NCI-H524 treated with DMSO at 0.1 percent for 48 hours (cell line): ENCODE data around the gene SPOUT1.

Source experiments
- DNase-seq: peaks from one replicate; lab custom pipeline; 2025; lab: John Stamatoyannopoulos, UW

The SPOUT1 gene

GRCh38 chr9:128836509-128837145, 7.0 kb upstream of the SPOUT1 start:
- DNase-seq, result no peak

- DNase-seq, result no peak
Observed at GRCh38 chr9:128835246-128836210, 5.9 kb upstream of the SPOUT1 start.

- no peak for DNase-seq
Observed at GRCh38 chr9:128833696-128834095, 4.1 kb upstream of the SPOUT1 start.

GRCh38 chr9:128828719-128829452, 708 bp downstream of the SPOUT1 start:
- no peak for DNase-seq

- DNase-seq, result no peak
Observed at GRCh38 chr9:128828267-128828666, 1.3 kb downstream of the SPOUT1 start.

- no peak for DNase-seq
Observed at GRCh38 chr9:128825923-128826700, 3.5 kb downstream of the SPOUT1 start.

- DNase-seq, result no peak
Observed at GRCh38 chr9:128824911-128825310, 4.7 kb downstream of the SPOUT1 start.

- DNase-seq, result no peak
Observed at GRCh38 chr9:128823903-128824406, 5.6 kb downstream of the SPOUT1 start.

- DNase-seq, result no peak
Observed at GRCh38 chr9:128823362-128823902, 6.2 kb downstream of the SPOUT1 start.

- no peak for DNase-seq
Observed at GRCh38 chr9:128822407-128823042, 7.1 kb downstream of the SPOUT1 start.

- DNase-seq, result no peak
Observed at GRCh38 chr9:128821584-128822406, 7.8 kb downstream of the SPOUT1 start.

- DNase-seq, result no peak
Observed at GRCh38 chr9:128820665-128821583, 8.7 kb downstream of the SPOUT1 start.

GRCh38 chr9:128819716-128820664, 9.6 kb downstream of the SPOUT1 start:
- no peak for DNase-seq

- no peak for DNase-seq
Observed at GRCh38 chr9:128818839-128819715, 10.5 kb downstream of the SPOUT1 start.

- DNase-seq, result peak; percentile 91
Observed at GRCh38 chr9:128818099-128818838, 11.3 kb downstream of the SPOUT1 start, which contains the start of gene ENDOG. Gene ENDOG, plus strand, starts transcription at chr9:128818500. Its CDS starts 185 bp downstream, at chr9:128818685.

GRCh38 chr9:128810873-128811272, 18.7 kb downstream of the SPOUT1 start:
- DNase-seq, result no peak
